ENCODE results near the gene RNU6-1. TPM values are rescaled to one million over a fixed set of nuclear protein-coding genes. Genes with fewer than 3 reads are reported as not detected.

RNU6-1 gene
- total RNA-seq, 1 donor from 2014 or later, result not detected

GRCh38 chr15:67805008-67805665 lies 34.7 kb downstream of the RNU6-1 start:
- intact Hi-C loops (cut with DNase I), result no loop called here
- no peak for ATAC-seq
- no peaks in the 10 kb centered on the region for H3K27me3 ChIP-seq
- H3K36me3 ChIP-seq, result no peaks in the 10 kb centered on the region
- TF ChIP-seq, protein P1, sequence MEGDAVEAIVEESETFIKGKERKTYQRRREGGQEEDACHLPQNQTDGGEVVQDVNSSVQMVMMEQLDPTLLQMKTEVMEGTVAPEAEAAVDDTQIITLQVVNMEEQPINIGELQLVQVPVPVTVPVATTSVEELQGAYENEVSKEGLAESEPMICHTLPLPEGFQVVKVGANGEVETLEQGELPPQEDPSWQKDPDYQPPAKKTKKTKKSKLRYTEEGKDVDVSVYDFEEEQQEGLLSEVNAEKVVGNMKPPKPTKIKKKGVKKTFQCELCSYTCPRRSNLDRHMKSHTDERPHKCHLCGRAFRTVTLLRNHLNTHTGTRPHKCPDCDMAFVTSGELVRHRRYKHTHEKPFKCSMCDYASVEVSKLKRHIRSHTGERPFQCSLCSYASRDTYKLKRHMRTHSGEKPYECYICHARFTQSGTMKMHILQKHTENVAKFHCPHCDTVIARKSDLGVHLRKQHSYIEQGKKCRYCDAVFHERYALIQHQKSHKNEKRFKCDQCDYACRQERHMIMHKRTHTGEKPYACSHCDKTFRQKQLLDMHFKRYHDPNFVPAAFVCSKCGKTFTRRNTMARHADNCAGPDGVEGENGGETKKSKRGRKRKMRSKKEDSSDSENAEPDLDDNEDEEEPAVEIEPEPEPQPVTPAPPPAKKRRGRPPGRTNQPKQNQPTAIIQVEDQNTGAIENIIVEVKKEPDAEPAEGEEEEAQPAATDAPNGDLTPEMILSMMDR (IDR thresholded peaks at IDR 0.05), result no peak
- H3K4me3 ChIP-seq, result no peak overlapping the region
- no peaks in the 10 kb centered on the region for H3K9me3 ChIP-seq
- H3K4me1 ChIP-seq, result no peaks in the 10 kb centered on the region
- no peak overlapping the region for H3K27ac ChIP-seq
- DNase-seq, result peak; percentile 54

DNA sequence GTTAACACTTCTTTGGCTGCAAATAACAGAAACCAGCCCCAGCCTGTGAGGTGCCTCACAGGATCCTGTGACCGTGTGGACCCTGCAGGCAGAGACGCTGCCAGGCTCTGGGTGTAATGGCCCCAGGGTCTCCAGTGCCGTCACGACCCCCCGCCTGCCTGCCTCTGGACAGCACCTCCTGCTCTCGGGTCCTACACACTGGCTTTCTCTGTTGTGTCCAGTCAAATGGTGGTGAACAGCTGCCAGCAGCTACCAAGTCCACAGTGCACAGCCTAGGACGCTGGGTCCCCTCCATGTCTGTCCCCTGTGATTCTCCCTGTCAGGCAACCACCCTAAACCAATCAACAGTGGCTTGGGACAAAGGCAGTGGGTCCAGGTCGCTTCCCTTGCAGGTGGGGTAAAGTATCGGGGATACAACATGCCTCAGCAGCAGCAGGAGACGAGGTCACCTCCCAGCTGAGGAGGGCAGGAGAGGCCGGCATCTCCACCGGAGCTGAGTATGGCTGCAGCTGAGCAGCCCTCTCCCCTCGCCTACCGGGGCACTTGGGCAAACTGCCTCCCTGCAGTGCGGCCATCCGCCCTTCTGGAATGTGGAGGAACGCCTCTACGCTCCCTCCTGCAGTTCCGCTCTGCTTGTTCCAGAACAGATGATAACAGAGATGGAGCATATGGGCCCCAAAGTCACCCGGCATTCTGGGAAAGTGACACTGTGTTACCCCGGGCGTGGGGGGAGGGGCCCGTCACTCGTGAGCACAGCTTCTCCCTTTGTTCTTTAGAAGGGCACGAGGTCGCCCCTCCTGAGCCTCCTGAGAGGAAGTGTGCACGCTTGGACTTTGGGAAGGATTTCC lies 35.6 kb downstream of the RNU6-1 start:
- Histone ChIP-seq H3K27me3 (no peaks in the 10 kb centered on the region), H3K9me3 (no peaks in the 10 kb centered on the region), H3K4me3 (no peak overlapping the region), H3K4me1 (no peaks in the 10 kb centered on the region), H3K27ac (no peak overlapping the region), H3K36me3 (no peaks in the 10 kb centered on the region)
- intact Hi-C loops (cut with DNase I), result no loop called here
- no peak for ATAC-seq
- TF ChIP-seq, protein P1 (IDR thresholded peaks at IDR 0.05), result no peak
- DNase-seq, result peak; percentile 51

- intact Hi-C loops (cut with DNase I), result no loop called here
- H3K36me3 ChIP-seq, result no peaks in the 10 kb centered on the region
- H3K4me1 ChIP-seq, result no peaks in the 10 kb centered on the region
- ATAC-seq, result no peak
- TF ChIP-seq, protein P1 (IDR thresholded peaks at IDR 0.05), result no peak
- H3K27me3 ChIP-seq, result no peaks in the 10 kb centered on the region
- no peak overlapping the region for H3K27ac ChIP-seq
- no peak for DNase-seq
- H3K4me3 ChIP-seq, result no peak overlapping the region
- H3K9me3 ChIP-seq, result no peaks in the 10 kb centered on the region
Measured at GRCh38 chr15:67803299-67803698, 36.5 kb downstream of the RNU6-1 start.

DNA sequence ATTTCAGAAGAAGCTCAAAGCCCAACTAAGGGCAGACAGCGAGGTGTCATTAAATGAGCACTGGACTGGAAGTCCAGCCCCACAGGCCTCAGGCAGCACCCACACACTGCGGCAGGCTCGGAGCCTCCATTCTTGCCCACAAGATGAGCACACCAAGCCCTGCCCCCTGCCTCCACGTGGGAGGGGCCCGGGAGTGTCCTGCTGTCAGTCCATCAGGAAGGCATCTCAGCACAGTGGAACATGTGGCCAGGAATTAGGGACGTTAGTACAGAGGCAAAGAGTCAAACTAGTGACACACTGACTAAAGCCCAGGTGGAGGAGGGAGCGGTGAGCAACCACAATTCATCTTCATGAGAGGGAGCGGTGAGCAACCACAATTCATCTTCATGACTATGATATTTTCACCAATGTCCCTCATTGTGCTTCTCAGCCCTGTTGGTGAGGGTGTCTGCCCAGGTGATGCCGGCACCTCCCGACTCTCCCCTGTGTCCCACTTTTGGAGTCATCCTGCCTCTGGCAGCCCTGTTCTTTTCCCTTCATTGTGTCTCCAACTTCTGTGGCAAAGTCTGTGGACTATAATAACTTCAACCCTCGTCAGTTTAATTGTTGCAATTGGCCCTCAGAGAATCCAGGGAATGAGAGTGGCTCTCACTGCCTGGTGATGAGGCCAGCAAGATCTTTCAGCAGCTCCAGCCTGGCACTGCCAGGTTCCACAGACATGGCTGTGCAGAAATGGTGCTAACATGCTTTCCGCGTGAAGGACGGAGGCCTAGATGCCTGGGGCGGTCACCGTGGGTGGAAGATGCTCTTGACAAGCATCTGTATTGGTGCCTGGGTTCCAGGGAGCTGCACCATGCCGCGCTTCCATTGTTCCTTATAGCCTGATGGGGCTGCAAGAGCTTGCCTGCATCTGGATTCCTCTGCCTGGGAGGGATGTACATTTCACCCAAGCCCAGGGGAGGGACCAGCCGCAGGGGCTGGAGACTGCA lies 37.6 kb downstream of the RNU6-1 start:
- no peaks in the 10 kb centered on the region for H3K4me1 ChIP-seq
- H3K36me3 ChIP-seq, result no peaks in the 10 kb centered on the region
- no peak overlapping the region for H3K27ac ChIP-seq
- H3K4me3 ChIP-seq, result no peak overlapping the region
- TF ChIP-seq, protein P1 (IDR thresholded peaks at IDR 0.05), result no peak
- no peaks in the 10 kb centered on the region for H3K27me3 ChIP-seq
- H3K9me3 ChIP-seq, result no peaks in the 10 kb centered on the region
- ATAC-seq, result no peak
- no peak for DNase-seq
- intact Hi-C loops (cut with DNase I), result no loop called here

GRCh38 chr15:67801142-67801541 lies 38.7 kb downstream of the RNU6-1 start:
- H3K4me3 ChIP-seq, result no peak overlapping the region
- TF ChIP-seq, protein P1 (IDR thresholded peaks at IDR 0.05), result no peak
- no peaks in the 10 kb centered on the region for H3K27me3 ChIP-seq
- DNase-seq (no peak), ATAC-seq (no peak)
- H3K36me3 ChIP-seq, result no peaks in the 10 kb centered on the region
- no peaks in the 10 kb centered on the region for H3K9me3 ChIP-seq
- H3K27ac ChIP-seq, result no peak overlapping the region
- intact Hi-C loops (cut with DNase I), result no loop called here
- H3K4me1 ChIP-seq, result no peaks in the 10 kb centered on the region

Measured in upper lobe of right lung (tissue), 1 donor.